M059J (cell line): ENCODE results near the gene OR2M4. TPM values are rescaled to one million over a fixed set of nuclear protein-coding genes. Genes with fewer than 3 reads are reported as not detected.
"Not testable (repeated sequence)": the region's sequence is repeated elsewhere in the genome, so short reads cannot be mapped to it uniquely, and the experiment has no call there.

Source experiments
- DNase-seq: peaks from one replicate; pipeline ENCODE4 v3.0.0-alpha.2; 2012; ENCODE audit warnings: low read depth
- total RNA-seq: library from RNA; depleted of rRNA; stranded (reverse); fragments of >200 nt; shearing (Covaris generic); gene quantifications from 2 replicates; pipeline ENCODE4 v1.2.3, GENCODE V29; 2014; rRNA removed

The OR2M4 gene
- total RNA-seq, result not detected in 2 replicates

DNA sequence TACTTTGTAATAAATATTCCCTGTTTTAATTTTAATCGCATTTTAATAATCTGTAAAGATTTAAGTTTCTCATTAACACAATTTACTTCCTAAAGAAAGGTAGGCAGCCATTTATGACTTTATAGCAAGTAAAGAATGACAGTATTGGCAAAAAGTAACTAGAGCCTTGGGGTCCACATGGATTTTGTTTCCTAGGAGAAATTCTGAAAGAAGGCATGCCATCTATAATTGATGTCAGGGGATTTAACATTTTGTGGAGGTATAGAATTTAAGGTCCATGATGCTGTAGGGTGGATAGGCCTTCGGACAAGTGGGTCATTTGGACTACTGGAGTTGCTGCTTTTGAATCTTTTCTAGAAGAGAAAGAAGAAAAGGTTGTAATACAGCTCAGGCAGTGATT is at the start of gene OR2M4:
Gene OR2M4, plus strand, starts transcription at position 301 of the 400 bp plus-strand sequence. CDS start 7,512 bp downstream, outside the sequence.
- DNase-seq, result no peak

- DNase-seq, result no peak
Observed at GRCh38 chr1:248183996-248184395, 47.2 kb upstream of the OR2M4 start.

DNA sequence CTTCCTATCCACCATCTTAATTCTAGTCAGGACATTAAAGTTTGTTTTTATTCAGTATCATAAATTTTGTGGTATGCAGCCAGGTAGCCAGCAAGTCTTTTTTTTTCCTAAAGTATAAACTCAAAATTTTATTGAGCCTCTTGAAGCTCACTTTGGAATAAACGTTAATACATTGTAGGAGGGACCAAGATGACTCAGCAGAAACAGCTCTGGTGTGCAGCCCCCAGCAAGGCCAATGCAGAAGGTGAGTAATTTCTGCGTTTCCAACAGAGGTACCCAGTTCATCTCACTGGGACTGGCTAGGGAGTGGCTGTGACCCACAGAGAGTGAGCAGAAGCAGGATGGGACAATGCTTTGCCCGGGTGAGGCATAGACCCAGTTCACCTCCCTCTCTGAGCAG is 43.9 kb upstream of the OR2M4 start:
- no peak for DNase-seq

DNA sequence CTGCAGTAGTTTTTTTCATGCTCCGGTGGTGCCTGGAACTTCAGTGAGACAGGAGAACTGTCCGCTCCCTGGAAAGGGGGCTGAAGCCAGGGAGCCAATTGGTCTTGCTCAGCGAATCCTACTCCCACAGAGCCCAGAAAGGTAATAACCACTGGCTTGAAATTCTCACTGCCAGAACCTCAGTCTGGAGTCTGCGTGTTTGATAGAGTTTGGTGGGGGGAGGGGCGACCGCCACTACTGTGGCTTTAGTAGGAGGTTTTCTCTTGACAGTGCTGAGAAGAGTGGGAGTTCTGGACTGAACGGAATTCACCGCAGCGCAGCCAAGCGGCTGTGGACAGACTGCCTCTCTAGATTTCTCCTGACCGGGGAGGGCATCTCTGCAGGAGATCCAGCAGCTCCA is 42.2 kb upstream of the OR2M4 start:
- no peak for DNase-seq

- no peak for DNase-seq
Observed at GRCh38 chr1:248194117-248194516, 37.1 kb upstream of the OR2M4 start.

DNA sequence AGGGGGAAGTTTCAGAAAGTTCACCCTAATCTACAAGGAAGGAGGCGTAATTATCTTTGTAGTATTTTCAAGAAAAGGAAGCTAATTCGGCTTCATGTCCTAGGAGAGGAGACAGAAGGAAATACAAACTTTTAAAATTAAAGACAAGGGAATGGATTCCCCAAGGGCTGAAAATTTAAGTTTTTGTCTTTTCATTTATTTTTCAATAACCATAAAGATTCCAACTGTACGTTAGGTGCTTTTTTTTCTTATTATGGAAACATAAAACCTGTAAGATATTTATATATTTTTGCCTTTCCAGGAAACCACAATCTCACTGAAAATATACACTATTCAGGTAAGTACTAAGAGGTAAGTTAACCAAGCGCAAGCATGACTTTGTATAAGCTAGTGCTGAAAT is 34.3 kb upstream of the OR2M4 start, which contains the start of gene OR2M3:
Gene OR2M3, plus strand, starts transcription at position 301 of the 400 bp plus-strand sequence. CDS start 5,803 bp downstream, outside the sequence.
- DNase-seq, result no peak

GRCh38 chr1:248215880-248216279 is 15.3 kb upstream of the OR2M4 start:
- no peak for DNase-seq

DNA sequence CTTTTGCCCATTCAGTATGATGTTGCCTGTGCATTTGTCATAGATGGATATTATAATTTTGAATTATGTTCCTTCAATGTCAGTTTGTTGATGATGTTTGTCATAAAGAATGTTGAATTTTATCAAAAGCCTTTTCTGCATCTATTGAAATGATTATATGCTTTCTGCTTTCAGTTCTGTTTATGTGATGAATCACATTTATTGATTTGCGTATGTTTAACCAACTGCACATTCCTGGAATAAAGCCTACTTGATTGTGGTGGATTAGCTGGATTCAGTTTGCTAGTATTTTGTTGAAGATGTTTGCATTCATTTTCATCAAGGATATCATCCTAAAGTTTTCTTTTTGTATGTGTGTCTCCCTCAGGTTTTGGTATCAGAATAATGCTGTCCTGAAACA is 5.7 kb upstream of the OR2M4 start:
- DNase-seq, result no peak

GRCh38 chr1:248229360-248229908 is 1.8 kb upstream of the OR2M4 start:
- DNase-seq, result no peak

DNA sequence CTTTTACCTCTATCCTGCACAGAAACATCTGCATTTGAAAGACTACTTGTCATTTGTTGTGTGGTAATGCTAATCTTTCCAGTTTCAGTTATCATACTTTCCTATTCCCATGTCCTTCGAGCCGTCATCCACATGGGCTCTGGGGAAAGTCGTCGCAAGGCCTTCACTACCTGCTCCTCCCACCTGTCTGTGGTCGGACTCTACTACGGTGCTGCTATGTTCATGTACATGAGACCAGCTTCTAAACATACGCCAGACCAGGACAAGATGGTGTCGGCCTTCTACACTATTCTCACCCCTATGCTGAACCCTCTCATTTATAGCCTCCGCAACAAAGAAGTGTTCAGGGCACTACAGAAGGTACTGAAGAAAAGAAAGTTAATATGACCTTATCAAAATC is 8.3 kb downstream of the OR2M4 start:
- no peak for DNase-seq

- peak; percentile 9 for DNase-seq
Observed at GRCh38 chr1:248243204-248243603, 12.0 kb downstream of the OR2M4 start.

GRCh38 chr1:248259309-248259708 is 28.1 kb downstream of the OR2M4 start:
- DNase-seq, result not testable (repeated sequence)

DNA sequence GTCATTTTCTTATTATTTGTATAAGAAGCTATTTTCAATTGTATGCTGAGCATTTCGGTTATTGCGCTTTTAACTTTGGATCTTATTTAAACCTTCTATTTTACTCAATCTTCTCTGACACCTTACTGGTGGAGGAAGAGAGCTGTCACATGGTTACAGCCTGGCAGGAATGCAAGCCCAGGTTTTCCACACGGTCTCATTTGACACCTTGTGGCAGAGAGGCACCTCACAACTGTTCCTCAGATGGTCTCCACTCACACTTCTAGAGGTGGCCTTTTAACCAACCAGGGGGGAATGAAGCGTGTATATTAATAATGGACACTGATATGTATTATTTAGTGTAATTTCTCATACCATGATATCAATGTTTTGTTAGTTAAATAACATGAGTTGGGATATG is 37.0 kb downstream of the OR2M4 start:
- DNase-seq, result no peak

GRCh38 chr1:248273225-248273624 is 42.0 kb downstream of the OR2M4 start:
- DNase-seq, result not testable (repeated sequence)

GRCh38 chr1:248277876-248278275 is 46.7 kb downstream of the OR2M4 start, which contains the start of gene OR2T33:
Gene OR2T33 (minus strand): TSS chr1:248277976. CDS start chr1:248273814, 4,162 bp downstream.
- no peak for DNase-seq

DNA sequence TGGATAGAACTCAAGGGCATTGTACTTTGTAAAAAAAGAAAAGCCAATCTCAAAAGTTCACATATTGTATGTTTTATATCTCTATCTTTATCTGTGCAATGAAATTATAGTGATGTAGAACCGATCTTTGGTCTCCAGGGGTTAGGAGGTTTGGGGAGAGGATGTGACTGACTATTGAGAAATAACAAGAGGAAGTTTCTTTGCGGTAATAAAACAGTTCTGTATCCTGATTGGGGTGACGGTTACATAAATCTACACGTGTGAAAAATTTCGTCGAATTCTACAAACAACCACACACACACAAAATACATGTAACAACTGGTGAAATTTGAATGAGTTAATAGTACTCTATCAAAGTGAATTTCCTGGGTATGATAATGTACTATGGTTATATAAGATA is 57.2 kb downstream of the OR2M4 start:
- DNase-seq, result no peak

Other genes with a start within 250 kb of the OR2M4 start
- not detected in 2 replicates for gene OR2L5, start 217.8 kb upstream of the OR2M4 start, total RNA-seq
- not detected in 2 replicates for gene OR2L2, start 201.3 kb upstream of the OR2M4 start, total RNA-seq
- gene OR2L3, start 184.6 kb upstream of the OR2M4 start, total RNA-seq, result not detected in 2 replicates
- gene OR2L13, start 136.2 kb upstream of the OR2M4 start, total RNA-seq, result not detected in 2 replicates
- not detected in 2 replicates for gene OR2M5, start 86.3 kb upstream of the OR2M4 start, total RNA-seq
- not detected in 2 replicates for gene OR2M2, start 56.6 kb upstream of the OR2M4 start, total RNA-seq
- gene OR2M3, start 34.2 kb upstream of the OR2M4 start, total RNA-seq, result not detected in 2 replicates
- gene OR2T33, start 46.6 kb downstream of the OR2M4 start, total RNA-seq, result not detected in 2 replicates
- gene OR2T12, start 72.0 kb downstream of the OR2M4 start, total RNA-seq, result not detected in 2 replicates
- not detected in 2 replicates for gene OR2M7, start 93.2 kb downstream of the OR2M4 start, total RNA-seq
- not detected in 2 replicates for gene OR14C36, start 117.4 kb downstream of the OR2M4 start, total RNA-seq
- gene OR2T4, start 130.2 kb downstream of the OR2M4 start, total RNA-seq, result not detected in 2 replicates
- not detected in 2 replicates for gene OR2T6, start 144.3 kb downstream of the OR2M4 start, total RNA-seq
- not detected in 2 replicates for gene OR2T1, start 171.6 kb downstream of the OR2M4 start, total RNA-seq
- not detected in 2 replicates for gene OR2T2, start 214.2 kb downstream of the OR2M4 start, total RNA-seq
- not detected in 2 replicates for gene OR2T3, start 241.9 kb downstream of the OR2M4 start, total RNA-seq